Stimulated activated CD4-positive, alpha-beta T cell treated with anti-CD3 and anti-CD28 coated beads, Interleukin-1b, Interleukin-23, amount 100 ng/mL, for 48 hours (primary cell): ENCODE data around the gene ABHD12.

Source experiments
- DNase-seq: peaks from one replicate; pipeline ENCODE4 v3.0.0-alpha.2; 2020

The ABHD12 gene

GRCh38 chr20:25254571-25254970 lies 136.1 kb downstream of the ABHD12 start:
- DNase-seq = no peak

GRCh38 chr20:25253606-25254275 lies 136.9 kb downstream of the ABHD12 start:
- no peak for DNase-seq

- DNase-seq = no peak
Measured at GRCh38 chr20:25252686-25253421, 137.8 kb downstream of the ABHD12 start.

GRCh38 chr20:25252230-25252651 lies 138.4 kb downstream of the ABHD12 start:
- no peak for DNase-seq

- DNase-seq = no peak
Measured at GRCh38 chr20:25251558-25251957, 139.1 kb downstream of the ABHD12 start.

- DNase-seq = no peak
Measured at GRCh38 chr20:25251019-25251418, 139.6 kb downstream of the ABHD12 start.

- DNase-seq = no peak
Measured at GRCh38 chr20:25250508-25250907, 140.1 kb downstream of the ABHD12 start.
